Suppressor macrophage treated with lipopolysaccharide for 1 hour (primary cell): Measurements from ENCODE around the gene SSTR3.

Experiments used
- DNase-seq, 3 donors: peaks; one replicate each; pipeline ENCODE4 v3.0.0-alpha.2; 2020 to 2022

The SSTR3 gene

DNA sequence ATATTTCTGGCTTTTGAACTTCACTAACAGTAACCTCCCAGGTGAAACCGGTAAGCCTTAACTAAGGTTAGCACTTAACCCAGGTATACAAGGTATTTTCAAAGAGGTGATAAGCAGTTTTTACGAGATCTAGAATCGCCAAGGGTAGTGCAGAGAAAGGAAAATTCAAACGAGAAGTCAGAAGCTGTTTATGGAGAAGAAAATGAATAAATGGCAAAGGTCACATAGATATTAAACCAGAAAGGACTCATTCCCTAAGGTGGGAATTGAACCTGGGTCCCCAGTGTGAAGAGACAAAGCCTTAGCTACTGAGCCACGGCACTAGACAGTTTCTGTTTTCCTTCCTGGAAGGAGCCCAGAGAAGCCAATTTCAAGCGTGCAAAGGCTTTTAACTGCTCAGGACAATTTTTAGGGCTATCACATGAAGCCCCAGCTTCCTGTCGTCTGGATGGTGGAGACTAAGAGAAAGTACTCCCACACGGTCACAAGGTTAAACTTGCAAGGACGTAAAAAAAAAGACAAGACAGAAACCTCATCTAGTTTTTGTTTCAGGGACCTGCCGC lies 18.6 kb downstream of the SSTR3 start:
- DNase-seq = peak; percentile 60 to 74 (median 69)

DNA sequence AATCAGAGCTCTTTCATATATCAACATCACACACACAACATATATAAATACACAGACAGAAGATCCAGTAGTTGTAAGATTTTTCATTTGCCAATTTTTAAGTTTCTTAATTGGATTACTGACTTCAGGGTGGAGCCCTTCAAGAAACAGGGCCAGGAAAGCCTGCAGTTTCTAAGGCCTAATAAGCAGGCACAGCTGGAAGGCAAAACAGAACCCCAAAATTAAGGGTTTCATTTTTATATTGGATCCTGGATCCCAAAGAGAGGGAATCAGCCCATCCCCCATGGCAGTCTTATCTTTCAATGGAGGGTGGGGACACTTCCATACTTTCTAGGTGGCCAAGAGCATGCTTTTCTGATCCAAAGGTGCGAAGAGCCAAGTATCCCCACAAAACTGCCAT lies 19.5 kb downstream of the SSTR3 start:
- no peak for DNase-seq

GRCh38 chr22:37192204-37192603 lies 20.1 kb downstream of the SSTR3 start:
- no peak for DNase-seq

DNA sequence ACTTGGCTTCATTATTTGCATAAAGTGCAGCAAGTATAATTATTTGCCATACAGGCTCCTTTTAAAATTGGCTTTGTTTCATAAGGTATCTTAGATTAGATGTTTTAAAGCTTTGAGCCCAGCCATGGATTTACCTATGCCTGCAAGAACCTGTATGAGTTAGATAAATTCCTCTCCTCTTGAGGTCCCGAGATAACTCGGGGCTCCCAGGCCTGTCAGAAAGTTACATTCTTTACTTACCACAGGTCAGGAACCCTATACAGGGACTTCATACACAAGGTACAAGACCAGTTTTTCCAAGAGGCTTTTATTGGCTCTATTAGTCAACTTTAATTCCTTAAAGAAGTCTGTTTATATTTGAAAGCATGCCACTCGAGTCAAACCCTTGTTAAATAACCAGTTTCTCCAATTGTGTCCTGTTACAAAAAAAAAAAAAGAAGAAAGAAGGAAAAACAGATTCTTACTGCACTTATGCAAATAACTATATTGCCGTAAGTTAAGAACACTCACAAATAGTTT lies 22.0 kb downstream of the SSTR3 start:
- no peak for DNase-seq

DNA sequence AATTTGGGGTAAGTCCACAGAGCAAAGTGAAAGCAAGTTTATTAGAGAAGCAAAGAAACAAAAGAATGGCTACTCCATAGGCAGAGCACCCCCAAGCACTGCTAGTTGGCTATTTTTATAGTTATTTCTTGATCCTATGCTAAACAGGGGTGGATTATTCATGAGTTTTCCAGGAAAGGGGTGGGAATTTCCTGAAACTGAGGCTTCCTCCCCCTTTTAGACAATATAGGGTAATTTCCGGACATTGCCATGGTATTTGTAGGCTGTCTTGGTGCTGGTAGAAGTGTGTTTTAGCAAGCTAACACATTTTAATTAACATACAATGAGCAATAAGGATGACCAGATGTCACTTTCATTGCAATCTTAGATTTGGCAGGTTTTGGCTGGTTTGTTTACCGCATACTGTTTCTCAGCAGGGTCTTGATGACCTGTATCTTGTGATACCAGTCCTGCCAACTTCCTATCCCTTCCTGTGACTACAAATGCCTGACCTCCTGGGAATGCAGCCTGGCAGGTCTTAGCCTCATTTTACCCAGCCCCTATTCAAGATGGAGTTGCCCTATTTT lies 23.3 kb downstream of the SSTR3 start:
- peak; percentile 36 to 69 (median 55) for DNase-seq

GRCh38 chr22:37187891-37188761 lies 24.2 kb downstream of the SSTR3 start, which contains the start of gene C1QTNF6:
TSS of gene C1QTNF6 (minus strand) at chr22:37188247. CDS start at chr22:37188213, 34 bp downstream.
- no peak for DNase-seq

DNA sequence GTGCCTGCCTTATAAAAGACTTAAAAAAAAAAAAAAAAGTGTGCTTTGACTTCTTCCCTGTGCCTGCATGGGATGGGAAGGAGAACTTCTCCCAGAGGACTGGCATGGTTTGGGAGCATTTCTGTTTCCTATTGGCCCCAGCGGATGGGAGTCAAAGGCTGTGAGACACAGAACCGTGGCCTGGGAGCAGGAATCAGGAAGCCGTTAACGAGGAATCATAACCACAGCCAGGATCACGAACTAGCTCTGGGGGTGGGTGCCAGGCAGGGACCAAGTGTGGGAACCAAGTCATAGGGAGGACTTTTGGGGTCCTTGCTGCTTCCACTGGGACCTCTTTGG lies 24.8 kb downstream of the SSTR3 start:
- DNase-seq = no peak

DNA sequence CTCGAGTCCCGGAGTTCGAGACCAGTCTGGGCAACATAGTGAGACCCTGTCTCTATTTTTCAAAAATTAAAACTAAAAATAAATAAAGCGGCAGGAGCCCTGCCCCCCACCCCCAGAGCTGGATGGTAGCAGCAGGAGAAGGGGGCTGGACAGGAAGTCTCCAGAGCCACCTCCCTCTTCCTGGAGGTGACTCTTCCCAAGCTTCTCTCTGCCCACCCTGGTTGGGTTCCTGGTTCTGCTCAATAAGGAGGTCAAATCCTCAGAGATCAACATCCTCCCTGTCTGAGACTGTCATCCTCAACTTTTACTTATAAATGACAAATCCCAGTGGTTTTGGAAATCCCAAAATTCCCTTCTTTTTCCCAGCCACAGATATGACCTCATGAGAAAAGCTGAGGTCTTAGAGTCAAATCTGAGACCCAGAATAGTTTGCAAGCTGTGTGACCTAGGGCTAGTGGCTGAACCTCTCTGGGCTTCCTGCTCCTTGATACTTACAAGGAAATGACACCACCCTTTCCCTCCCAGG lies 25.2 kb downstream of the SSTR3 start:
- peak; percentile 24 to 57 (median 44) for DNase-seq

GRCh38 chr22:37186228-37186996 lies 25.9 kb downstream of the SSTR3 start:
- DNase-seq = peak; percentile 49 to 67 (median 61)

GRCh38 chr22:37185646-37186227 lies 26.5 kb downstream of the SSTR3 start:
- no peak for DNase-seq

- no peak for DNase-seq
Measured at GRCh38 chr22:37184816-37185541, 27.3 kb downstream of the SSTR3 start.

- DNase-seq = no peak
Measured at GRCh38 chr22:37184380-37184755, 27.9 kb downstream of the SSTR3 start.

- no peak for DNase-seq
Measured at GRCh38 chr22:37183432-37184379, 28.6 kb downstream of the SSTR3 start.

DNA sequence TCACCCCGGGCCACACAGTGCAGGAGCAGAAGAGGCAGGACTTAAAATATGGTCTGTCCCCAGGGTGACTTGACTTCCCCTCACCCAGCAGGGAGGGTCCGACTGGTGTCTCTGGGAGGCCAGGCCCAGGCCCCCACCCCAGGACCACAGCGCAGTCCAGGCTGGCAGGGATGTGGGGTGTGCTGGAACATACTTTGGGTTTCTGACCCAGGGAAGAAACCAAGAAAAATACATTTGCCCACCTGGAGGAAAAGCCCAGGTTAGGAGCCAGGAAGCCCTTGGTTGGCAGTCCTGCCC lies 29.4 kb downstream of the SSTR3 start:
- no peak for DNase-seq

DNA sequence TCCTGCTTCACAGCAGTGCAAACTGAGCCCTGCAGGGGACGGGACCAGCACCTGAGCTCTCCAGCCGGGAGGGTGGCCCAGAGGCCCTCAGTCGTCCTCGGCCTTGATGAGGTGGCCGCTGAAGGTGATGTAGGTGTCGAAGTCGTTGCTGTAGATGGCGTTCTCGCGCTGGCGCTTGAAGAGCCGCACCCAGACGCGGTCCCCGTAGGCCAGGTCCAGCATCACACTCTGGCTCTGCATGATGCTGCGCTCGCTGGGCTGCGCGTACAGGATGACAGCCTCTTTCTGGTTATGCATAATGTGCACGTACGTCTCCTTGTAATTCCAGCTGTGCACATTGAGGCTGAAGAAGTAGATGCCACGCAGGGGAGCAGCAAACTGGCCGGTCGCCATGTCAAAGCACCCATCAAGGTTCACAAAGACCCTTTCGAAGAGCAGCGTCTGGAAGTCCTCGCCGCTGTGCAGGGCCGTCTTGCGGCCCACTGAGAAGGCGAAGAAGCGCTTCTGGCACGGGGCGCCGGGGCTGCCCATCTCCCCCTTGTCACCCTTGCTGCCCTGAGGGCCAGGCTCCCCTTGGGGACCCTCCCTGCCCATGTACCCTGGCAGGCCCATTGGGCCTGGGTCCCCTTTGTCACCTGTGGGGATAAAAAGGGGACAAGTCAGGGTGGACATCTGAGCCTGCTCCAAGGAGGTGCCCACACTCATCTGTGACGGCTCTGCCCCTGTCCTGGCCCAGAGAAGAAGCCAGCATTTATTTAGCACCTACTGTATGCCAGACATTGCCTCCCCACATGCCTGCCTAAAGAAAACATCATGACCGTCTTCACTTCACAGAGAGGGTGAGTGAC lies 30.0 kb downstream of the SSTR3 start:
- no peak for DNase-seq

DNA sequence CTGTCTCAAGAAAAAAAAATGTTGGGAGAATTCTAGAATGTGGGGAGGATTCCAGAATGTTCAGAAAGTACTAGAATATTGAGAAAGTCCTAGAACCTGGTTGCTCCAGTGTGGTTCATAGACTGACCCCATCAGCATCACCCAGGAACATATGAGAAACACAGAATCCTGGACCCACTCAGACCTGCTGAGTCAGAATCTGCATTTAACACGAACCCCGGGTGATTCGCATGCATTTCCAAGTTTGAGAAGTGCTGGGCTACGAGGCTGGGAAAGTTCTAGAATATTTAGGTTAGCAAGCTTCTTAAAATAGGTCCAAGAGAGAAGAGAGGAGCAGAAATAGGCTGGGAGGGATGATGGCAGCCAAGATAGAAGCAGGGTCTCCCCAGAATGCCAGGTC lies 30.6 kb downstream of the SSTR3 start:
- DNase-seq = no peak

DNA sequence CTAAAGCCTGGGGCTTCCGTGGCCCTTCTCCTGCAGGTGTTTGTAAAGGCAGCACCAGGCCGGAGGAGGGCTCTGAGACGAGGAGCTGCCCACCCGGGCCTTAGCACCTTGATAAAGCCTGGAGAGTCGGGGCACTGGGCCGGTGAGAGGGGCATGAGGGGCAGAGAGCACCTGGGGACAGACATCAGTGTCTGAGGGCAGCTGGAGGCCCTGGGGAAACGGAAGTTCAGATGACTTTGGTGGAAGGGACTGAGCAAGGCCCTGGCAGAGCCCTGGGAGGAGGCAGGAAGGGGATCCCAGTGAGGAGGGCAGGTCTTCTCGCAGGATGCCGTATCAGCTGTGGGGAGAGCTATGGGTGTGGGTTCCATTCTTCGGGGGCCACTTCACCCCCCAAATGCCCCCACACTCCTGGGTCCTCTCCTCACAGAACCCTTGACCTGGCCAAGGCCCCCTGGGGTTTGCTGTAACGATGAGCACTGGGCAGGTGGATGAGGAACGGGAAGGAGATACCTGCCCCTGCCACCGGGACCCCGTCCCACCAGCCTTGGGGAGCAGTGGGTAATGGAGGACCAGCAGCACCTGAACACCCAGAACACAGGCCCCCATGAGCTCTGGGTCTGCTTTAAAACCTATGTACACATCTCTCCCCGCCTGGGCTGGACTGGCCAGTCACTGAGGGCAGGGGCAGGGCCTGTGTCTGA lies 31.6 kb downstream of the SSTR3 start:
- DNase-seq = no peak

- no peak for DNase-seq
Measured at GRCh38 chr22:37179622-37180420, 32.5 kb downstream of the SSTR3 start.
